HG03521 (cell line): ENCODE data around the gene PKD1.
"Not testable (repeated sequence)": the region's sequence is repeated elsewhere in the genome, so short reads cannot be mapped to it uniquely, and the experiment has no call there.

Experiments used
- ATAC-seq: cut with Tn5 transposase; IDR thresholded peaks from one replicate; pipeline ENCODE4 v1.9.1; 2021; ENCODE audit warnings: mild to moderate bottlenecking, moderate library complexity; ENCODE audit not compliant: unreplicated experiment

Gene PKD1

GRCh38 chr16:2110332-2111008, 25.2 kb downstream of the PKD1 start:
- not testable (repeated sequence) for ATAC-seq

- not testable (repeated sequence) for ATAC-seq
Observed at GRCh38 chr16:2109872-2110271, 25.8 kb downstream of the PKD1 start.

- ATAC-seq: not testable (repeated sequence)
Observed at GRCh38 chr16:2109271-2109580, 26.5 kb downstream of the PKD1 start.

GRCh38 chr16:2108446-2109270, 27.0 kb downstream of the PKD1 start:
- not testable (repeated sequence) for ATAC-seq

DNA sequence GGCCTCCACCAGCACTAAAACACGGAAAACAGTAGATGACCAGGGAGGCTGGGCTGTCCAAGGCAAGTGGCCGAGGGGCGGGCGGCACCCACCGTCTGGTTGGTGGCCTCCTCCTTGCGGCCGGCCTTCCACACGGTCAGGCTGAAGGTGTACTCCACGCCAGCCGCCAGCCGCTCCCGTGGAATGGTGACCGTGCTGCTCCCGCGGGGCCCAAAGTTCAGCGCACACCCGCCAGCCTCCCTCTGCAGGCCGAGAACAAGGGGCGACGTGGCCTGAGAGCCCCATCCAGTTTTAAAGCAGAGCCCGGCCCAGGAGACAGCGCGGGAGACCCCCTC, 27.9 kb downstream of the PKD1 start:
- ATAC-seq: not testable (repeated sequence)

DNA sequence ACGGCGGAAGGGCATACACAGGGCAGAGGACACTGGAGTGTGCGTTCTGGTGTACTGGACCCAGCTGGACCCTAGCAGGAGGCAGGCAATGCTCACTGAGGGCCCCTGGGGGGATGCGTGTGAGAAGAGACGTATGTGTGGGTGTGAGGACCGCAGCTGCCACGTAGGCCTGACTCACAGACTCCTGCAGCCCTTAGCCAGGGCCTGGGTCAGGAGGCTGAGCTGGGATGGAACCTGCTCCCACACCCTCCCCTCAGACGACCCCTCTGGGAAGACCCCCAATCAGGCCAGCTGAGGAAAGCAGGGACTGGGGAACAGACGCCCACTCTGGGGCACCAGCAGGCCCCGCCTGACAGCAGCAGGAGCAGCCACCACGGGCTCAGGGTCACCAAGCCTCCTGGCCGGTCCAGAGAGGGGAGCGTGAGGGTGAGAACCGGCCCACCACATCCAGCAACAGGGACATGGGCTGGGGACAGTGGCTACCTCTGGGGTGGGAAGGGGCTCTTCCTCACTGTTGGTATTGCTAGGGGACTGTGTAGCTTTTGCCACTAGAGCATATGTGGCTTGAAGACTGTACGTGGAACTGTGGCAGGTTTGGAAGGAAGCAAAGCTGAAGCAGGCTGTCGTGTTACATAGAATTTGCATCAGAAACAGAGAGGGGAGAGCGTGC, 28.4 kb downstream of the PKD1 start:
- ATAC-seq: not testable (repeated sequence)

GRCh38 chr16:2106211-2106610, 29.5 kb downstream of the PKD1 start:
- ATAC-seq: not testable (repeated sequence)

- not testable (repeated sequence) for ATAC-seq
Observed at GRCh38 chr16:2105769-2106168, 29.9 kb downstream of the PKD1 start.

DNA sequence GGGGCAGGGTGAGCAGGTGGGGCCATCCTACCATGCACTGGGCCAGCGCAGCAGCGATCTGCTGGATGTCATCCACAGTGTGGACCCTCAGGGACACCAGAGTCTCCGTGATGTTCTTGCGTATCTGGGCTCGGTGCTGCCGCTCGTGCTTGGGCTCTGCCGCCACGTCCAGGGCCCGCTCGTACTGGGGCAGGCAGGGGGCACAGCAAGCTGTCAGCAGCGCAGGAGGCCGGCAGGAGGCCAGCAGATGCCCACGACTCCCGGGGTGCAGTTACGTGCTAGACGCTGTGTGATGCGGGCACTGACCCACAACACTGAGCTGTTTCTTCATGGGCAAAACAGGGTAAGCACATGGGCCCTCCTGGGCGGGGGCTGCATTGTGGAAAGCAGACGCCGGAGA, 30.4 kb downstream of the PKD1 start:
- ATAC-seq: not testable (repeated sequence)

- not testable (repeated sequence) for ATAC-seq
Observed at GRCh38 chr16:2104464-2104863, 31.2 kb downstream of the PKD1 start.

DNA sequence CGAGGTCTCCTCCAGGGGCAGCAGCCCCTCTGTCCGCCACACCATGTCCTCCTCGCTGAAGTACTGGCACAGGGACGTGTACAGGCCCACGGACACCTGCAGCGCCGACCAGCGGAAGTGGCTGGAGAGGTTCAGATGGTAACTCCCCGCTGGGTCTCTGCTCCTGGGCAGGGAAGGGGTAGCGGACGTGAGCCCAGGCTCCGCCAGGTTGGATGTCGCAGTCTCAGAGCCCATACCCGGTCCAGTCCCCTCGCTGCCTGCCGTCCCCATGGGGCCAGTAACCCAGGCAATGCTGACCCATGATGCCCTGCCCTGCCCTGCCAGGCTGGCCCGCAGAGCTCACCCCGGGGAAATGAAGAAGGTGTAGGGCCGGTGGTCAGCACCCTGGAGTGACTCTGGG, 33.2 kb downstream of the PKD1 start:
- ATAC-seq: no peak

DNA sequence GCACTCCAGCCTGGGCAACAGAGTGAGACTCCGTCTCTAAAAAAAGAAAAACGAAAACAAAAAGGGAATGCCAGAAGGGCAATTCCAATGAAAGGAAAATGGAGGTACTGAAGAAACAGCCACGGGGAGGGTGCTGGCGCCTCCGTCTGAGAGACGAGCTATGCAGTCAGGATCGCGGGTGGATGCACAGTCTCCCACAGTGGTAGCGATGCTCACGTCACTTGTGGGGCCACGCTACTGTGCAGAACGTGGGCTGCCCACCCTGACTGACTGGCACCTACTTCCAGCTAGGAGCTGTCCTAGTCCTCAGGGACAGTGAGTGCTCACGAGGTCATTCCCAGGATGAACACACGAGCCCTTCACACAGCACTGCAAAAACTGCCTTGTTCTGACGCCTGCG, 34.1 kb downstream of the PKD1 start:
- not testable (repeated sequence) for ATAC-seq

GRCh38 chr16:2097689-2098088, 38.0 kb downstream of the PKD1 start:
- ATAC-seq: not testable (repeated sequence)

GRCh38 chr16:2096853-2097595, 38.7 kb downstream of the PKD1 start:
- ATAC-seq: no peak

DNA sequence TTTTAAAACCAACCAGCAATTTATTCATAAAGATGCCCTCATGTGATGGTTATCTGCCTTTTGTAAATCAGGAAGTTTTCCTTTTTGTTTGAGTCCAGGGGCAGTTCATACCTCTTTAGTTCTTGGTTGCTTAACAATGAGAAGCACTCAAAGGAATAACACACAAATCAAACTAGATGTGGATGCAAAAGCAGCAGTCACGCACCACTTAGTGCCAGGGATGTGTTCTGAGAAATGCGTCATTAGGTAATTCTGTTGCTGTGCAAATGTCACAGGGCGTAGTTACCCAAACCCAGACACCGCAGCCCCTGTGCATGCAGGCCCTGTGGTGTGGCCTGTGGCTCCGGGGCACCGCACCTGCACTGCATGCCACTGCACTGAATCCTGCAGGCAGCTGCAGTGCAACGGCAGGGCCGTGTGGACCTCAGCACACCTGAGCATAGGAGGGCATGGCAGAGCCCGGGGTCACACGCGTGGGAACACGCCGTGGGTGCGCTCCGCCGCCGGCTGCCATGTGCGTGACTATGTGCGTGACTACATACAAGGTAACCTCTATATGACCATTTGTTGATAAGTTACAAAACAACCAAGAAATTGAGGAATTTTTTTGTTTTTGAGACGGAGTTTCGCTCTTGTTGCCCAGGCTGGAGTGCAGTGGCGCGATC, 39.6 kb downstream of the PKD1 start:
- no peak for ATAC-seq

- no peak for ATAC-seq
Observed at GRCh38 chr16:2095315-2095853, 40.3 kb downstream of the PKD1 start.

- no peak for ATAC-seq
Observed at GRCh38 chr16:2093793-2094192, 41.9 kb downstream of the PKD1 start.

DNA sequence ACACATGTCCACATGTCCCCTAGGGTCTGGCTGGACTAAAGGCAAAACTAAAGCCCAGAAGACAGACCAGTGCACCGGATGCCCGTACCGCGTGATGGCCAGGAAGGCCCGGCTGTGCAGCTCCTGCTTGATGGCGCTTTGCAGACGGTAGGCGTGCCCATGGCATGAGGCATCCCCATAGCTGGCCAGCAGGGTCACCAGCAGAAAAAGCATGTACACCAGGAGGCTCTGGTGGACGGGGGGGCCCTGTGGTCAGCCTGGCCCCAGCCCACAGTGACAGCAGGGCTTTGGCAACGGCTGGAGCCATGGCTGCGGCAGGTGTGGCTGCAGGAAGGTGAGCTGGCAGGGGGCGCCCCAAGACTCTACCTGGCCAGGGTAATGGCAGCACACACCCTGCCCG, 42.8 kb downstream of the PKD1 start:
- ATAC-seq: no peak

DNA sequence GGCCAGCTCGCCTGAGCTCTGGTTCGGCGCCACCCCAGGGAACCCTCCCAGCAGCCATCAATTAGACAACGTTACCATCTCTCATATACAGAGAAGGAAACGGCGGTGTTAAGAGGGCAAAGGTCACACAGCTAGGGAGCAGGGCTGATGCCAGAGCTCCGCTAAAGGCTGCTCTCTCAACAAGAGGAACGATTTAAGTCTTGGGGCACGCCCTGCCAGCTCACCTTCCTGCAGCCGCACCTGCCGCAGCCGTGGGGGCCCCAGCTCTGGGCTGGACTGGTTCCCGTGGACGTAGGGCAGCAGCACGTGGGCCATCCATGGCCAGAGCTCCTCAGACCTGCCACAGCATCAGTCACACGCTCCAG, 43.5 kb downstream of the PKD1 start:
- ATAC-seq: no peak

DNA sequence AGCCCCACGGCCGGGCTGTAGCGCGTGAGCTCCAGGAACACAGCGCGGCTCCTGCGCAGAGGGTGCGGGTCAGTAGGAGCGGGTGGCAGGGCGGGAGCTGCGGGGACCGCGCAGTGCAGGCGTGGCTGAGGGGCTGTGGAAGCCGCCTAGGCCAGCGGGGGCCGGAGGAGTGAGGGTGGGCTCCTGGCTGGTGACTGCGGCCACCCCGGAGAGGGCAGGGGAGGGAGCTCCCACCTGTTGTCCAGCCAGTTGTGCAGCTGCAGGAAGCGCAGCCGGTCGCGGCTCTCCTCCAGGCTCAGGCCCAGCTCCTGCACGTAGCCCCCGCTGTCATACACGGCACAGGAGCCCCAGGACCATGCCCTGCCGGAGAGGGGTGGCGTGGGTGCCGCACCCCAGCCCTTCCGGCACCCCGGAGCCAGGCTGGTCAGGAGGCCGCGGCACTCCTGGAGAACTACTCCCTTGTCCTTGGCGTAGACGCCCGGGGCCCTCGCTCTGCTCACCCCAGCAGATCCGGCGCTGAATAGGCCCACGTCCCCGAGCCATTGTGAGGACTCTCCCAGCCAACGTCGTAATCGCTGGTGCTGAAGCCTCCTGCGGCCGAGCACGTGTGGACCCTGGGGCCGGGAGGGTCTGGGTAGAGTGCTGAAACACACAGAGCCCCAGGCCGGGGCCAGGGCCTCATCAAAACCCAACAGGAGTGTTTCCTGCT, 44.0 kb downstream of the PKD1 start:
- ATAC-seq: no peak
